ENCODE measurements around the gene UBAP2.

Gene UBAP2

GRCh38 chr9:34072868-34073590 lies 24.3 kb upstream of the UBAP2 start:
- no peaks in the 10 kb centered on the region for H3K27me3 ChIP-seq (ENCODE audit: control insufficient read depth in 3 of 3, insufficient read depth in 3 of 3, low read depth in 1 of 3, low read length in 3 of 3)
- H3K18ac ChIP-seq (ENCODE audit: low read length) = no peak overlapping the region
- WGBS, 2 donors (ENCODE audit: extremely low coverage in 2 of 2, insufficient read length in 2 of 2, insufficient replicate concordance in 1 of 2) = no CpG with 5 or more reads among the region's 5 CpGs
- no peak overlapping the region for H2BK120ac ChIP-seq (ENCODE audit: low read depth, low read length)
- H3K23ac ChIP-seq (ENCODE audit: low read depth, low read length, poor library complexity) = no peak overlapping the region
- H3K4me2 ChIP-seq (ENCODE audit: insufficient read depth, low read length, poor library complexity, severe bottlenecking) = no peak overlapping the region
- H3K4me3 ChIP-seq (ENCODE audit: low read length in 2 of 2) = no peak overlapping the region
- H3K4ac ChIP-seq (ENCODE audit: low read length) = no peak overlapping the region
- H3K27ac ChIP-seq (replicated peaks; ENCODE audit: low read length) = no peak overlapping the region
- no peak overlapping the region for H4K8ac ChIP-seq (ENCODE audit: low read depth, low read length)
- H3K9ac ChIP-seq (ENCODE audit: low read depth, low read length, poor library complexity) = no peak overlapping the region
- H2BK15ac ChIP-seq (ENCODE audit: low read length) = no peak overlapping the region
- no peaks in the 10 kb centered on the region for H3K4me1 ChIP-seq (ENCODE audit: control insufficient read depth in 2 of 2, insufficient read depth in 1 of 2, low read depth in 1 of 2, low read length in 2 of 2)
- no peak overlapping the region for H4K91ac ChIP-seq (ENCODE audit: low read depth, low read length, poor library complexity)
- no peak overlapping the region for H2BK5ac ChIP-seq (ENCODE audit: low read length)
- H2AFZ ChIP-seq (ENCODE audit: low read length) = peak overlapping the region; percentile 74
- no peak for DNase-seq (ENCODE audit: low spot score)
- no peaks in the 10 kb centered on the region for H3K9me3 ChIP-seq (replicated peaks in 1 of 2; ENCODE audit: control insufficient read depth in 2 of 2, insufficient read depth in 1 of 2, low read depth in 1 of 2, low read length in 2 of 2)
- H3K14ac ChIP-seq (ENCODE audit: low read length) = no peak overlapping the region
- H2AK5ac ChIP-seq (ENCODE audit: low read depth, low read length) = no peak overlapping the region
- H2BK12ac ChIP-seq (ENCODE audit: low read length) = no peak overlapping the region
- H3K79me1 ChIP-seq (ENCODE audit: low read depth, low read length) = no peaks in the 10 kb centered on the region
- H3K36me3 ChIP-seq (replicated peaks in 1 of 2; ENCODE audit: control insufficient read depth in 2 of 2, insufficient read depth in 2 of 2, low read length in 2 of 2) = no peaks in the 10 kb centered on the region

- Histone ChIP-seq H2BK12ac (ENCODE audit: low read length) (no peak overlapping the region), H3K23ac (ENCODE audit: low read depth, low read length, poor library complexity) (no peak overlapping the region), H3K27ac (replicated peaks; ENCODE audit: low read length) (no peak overlapping the region), H3K9ac (ENCODE audit: low read depth, low read length, poor library complexity) (no peak overlapping the region), H2AK5ac (ENCODE audit: low read depth, low read length) (no peak overlapping the region), H3K4me3 (ENCODE audit: low read length in 2 of 2) (no peak overlapping the region), H3K4me2 (ENCODE audit: insufficient read depth, low read length, poor library complexity, severe bottlenecking) (no peak overlapping the region), H3K4me1 (ENCODE audit: control insufficient read depth in 2 of 2, insufficient read depth in 1 of 2, low read depth in 1 of 2, low read length in 2 of 2) (no peaks in the 10 kb centered on the region), H2BK5ac (ENCODE audit: low read length) (no peak overlapping the region), H3K36me3 (replicated peaks in 1 of 2; ENCODE audit: control insufficient read depth in 2 of 2, insufficient read depth in 2 of 2, low read length in 2 of 2) (no peaks in the 10 kb centered on the region), H3K18ac (ENCODE audit: low read length) (no peak overlapping the region), H2BK120ac (ENCODE audit: low read depth, low read length) (no peak overlapping the region), H3K14ac (ENCODE audit: low read length) (no peak overlapping the region), H2AFZ (ENCODE audit: low read length) (peak overlapping the region; percentile 74), H4K8ac (ENCODE audit: low read depth, low read length) (no peak overlapping the region), H3K9me3 (replicated peaks in 1 of 2; ENCODE audit: control insufficient read depth in 2 of 2, insufficient read depth in 1 of 2, low read depth in 1 of 2, low read length in 2 of 2) (no peaks in the 10 kb centered on the region), H2BK15ac (ENCODE audit: low read length) (no peak overlapping the region), H4K91ac (ENCODE audit: low read depth, low read length, poor library complexity) (no peak overlapping the region), H3K4ac (ENCODE audit: low read length) (no peak overlapping the region), H3K27me3 (ENCODE audit: control insufficient read depth in 3 of 3, insufficient read depth in 3 of 3, low read depth in 1 of 3, low read length in 3 of 3) (no peaks in the 10 kb centered on the region), H3K79me1 (ENCODE audit: low read depth, low read length) (no peaks in the 10 kb centered on the region)
- no peak for DNase-seq (ENCODE audit: low spot score)
- WGBS, 2 donors (ENCODE audit: extremely low coverage in 2 of 2, insufficient read length in 2 of 2, insufficient replicate concordance in 1 of 2) = no CpG with 5 or more reads among the region's 2 CpGs
Observed at GRCh38 chr9:34072410-34072809, 23.7 kb upstream of the UBAP2 start.

DNA sequence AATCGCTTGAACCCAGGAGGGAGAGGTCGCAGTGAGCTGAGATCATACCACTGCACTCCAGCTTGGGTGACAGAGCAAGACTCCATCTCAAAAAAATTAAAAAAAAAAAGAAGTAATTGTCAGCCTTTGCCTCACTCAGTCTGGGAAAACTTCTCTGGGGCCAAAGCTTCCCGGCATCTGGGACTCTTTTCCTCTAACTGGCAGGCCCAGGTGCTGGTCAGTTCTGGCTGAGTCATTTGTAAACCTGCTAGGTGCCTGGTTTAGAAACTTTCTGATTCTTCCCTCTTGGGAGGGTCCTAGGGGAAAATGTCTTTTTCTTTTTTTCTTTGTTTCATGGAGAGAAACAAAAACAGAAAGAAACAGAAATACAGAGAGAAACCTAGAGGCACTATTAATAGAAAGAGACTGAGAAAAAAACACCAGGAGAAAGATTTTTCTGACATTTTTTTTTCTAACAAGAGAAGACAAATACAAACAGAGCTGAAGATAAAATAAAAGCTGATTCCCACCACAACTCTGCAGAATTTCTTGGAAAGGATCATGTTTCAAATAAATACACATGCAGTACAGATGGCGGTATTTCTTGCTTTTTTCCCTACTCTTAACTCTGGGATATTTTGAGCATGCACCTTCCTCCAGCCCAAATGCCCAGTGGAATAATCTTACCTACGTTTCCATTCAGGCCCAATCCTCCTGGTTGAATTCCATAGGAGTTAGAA lies 22.1 kb upstream of the UBAP2 start:
- H3K4ac ChIP-seq (ENCODE audit: low read length) = no peak overlapping the region
- H3K4me1 ChIP-seq (ENCODE audit: control insufficient read depth in 2 of 2, insufficient read depth in 1 of 2, low read depth in 1 of 2, low read length in 2 of 2) = no peaks in the 10 kb centered on the region
- H2BK12ac ChIP-seq (ENCODE audit: low read length) = no peak overlapping the region
- no peak overlapping the region for H3K18ac ChIP-seq (ENCODE audit: low read length)
- no peaks in the 10 kb centered on the region for H3K79me1 ChIP-seq (ENCODE audit: low read depth, low read length)
- no peak overlapping the region for H3K4me3 ChIP-seq (ENCODE audit: low read length in 2 of 2)
- H3K9me3 ChIP-seq (replicated peaks in 1 of 2; ENCODE audit: control insufficient read depth in 2 of 2, insufficient read depth in 1 of 2, low read depth in 1 of 2, low read length in 2 of 2) = no peaks in the 10 kb centered on the region
- H3K4me2 ChIP-seq (ENCODE audit: insufficient read depth, low read length, poor library complexity, severe bottlenecking) = no peak overlapping the region
- H2AK5ac ChIP-seq (ENCODE audit: low read depth, low read length) = no peak overlapping the region
- no peak overlapping the region for H3K9ac ChIP-seq (ENCODE audit: low read depth, low read length, poor library complexity)
- no peak overlapping the region for H3K14ac ChIP-seq (ENCODE audit: low read length)
- DNase-seq (ENCODE audit: low spot score) = no peak
- no peak overlapping the region for H4K8ac ChIP-seq (ENCODE audit: low read depth, low read length)
- H4K91ac ChIP-seq (ENCODE audit: low read depth, low read length, poor library complexity) = no peak overlapping the region
- H2BK5ac ChIP-seq (ENCODE audit: low read length) = no peak overlapping the region
- H2BK120ac ChIP-seq (ENCODE audit: low read depth, low read length) = no peak overlapping the region
- no peaks in the 10 kb centered on the region for H3K36me3 ChIP-seq (replicated peaks in 1 of 2; ENCODE audit: control insufficient read depth in 2 of 2, insufficient read depth in 2 of 2, low read length in 2 of 2)
- no peak overlapping the region for H3K27ac ChIP-seq (replicated peaks; ENCODE audit: low read length)
- H2BK15ac ChIP-seq (ENCODE audit: low read length) = no peak overlapping the region
- peak overlapping the region; percentile 59 for H2AFZ ChIP-seq (ENCODE audit: low read length)
- no peak overlapping the region for H3K23ac ChIP-seq (ENCODE audit: low read depth, low read length, poor library complexity)
- no peaks in the 10 kb centered on the region for H3K27me3 ChIP-seq (ENCODE audit: control insufficient read depth in 3 of 3, insufficient read depth in 3 of 3, low read depth in 1 of 3, low read length in 3 of 3)
- WGBS, 2 donors (ENCODE audit: extremely low coverage in 2 of 2, insufficient read length in 2 of 2, insufficient replicate concordance in 1 of 2) = no CpG with 5 or more reads among the region's 5 CpGs

DNA sequence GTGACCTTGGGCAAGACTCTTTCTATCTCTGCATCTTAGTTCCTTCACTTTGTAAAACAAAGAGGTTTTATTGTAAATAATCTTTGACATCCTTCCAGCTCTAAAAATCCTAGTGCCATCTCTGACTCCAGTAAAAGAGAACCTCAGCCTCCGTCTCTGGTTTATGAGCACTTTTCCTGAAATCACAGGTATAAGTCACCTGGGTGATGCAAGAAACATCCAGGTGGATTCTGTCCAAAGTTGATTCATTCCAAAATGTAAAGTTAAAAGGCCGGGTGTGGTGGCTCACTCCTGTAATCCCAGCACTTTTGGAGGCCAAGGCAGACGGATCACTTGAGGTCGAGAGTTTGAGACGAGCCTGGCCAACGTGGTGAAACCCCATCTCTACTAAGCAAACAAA lies 21.1 kb upstream of the UBAP2 start:
- H3K18ac ChIP-seq (ENCODE audit: low read length) = no peak overlapping the region
- no peak overlapping the region for H2AK5ac ChIP-seq (ENCODE audit: low read depth, low read length)
- H3K4me1 ChIP-seq (ENCODE audit: control insufficient read depth in 2 of 2, insufficient read depth in 1 of 2, low read depth in 1 of 2, low read length in 2 of 2) = no peaks in the 10 kb centered on the region
- DNase-seq (ENCODE audit: low spot score) = no peak
- H2BK5ac ChIP-seq (ENCODE audit: low read length) = no peak overlapping the region
- no peaks in the 10 kb centered on the region for H3K27me3 ChIP-seq (ENCODE audit: control insufficient read depth in 3 of 3, insufficient read depth in 3 of 3, low read depth in 1 of 3, low read length in 3 of 3)
- WGBS, 2 donors (ENCODE audit: extremely low coverage in 2 of 2, insufficient read length in 2 of 2, insufficient replicate concordance in 1 of 2) = no CpG with 5 or more reads among the region's 6 CpGs
- no peak overlapping the region for H2AFZ ChIP-seq (ENCODE audit: low read length)
- no peak overlapping the region for H3K4me3 ChIP-seq (ENCODE audit: low read length in 2 of 2)
- no peak overlapping the region for H3K27ac ChIP-seq (replicated peaks; ENCODE audit: low read length)
- no peak overlapping the region for H3K23ac ChIP-seq (ENCODE audit: low read depth, low read length, poor library complexity)
- H3K36me3 ChIP-seq (replicated peaks in 1 of 2; ENCODE audit: control insufficient read depth in 2 of 2, insufficient read depth in 2 of 2, low read length in 2 of 2) = no peaks in the 10 kb centered on the region
- H2BK120ac ChIP-seq (ENCODE audit: low read depth, low read length) = no peak overlapping the region
- no peaks in the 10 kb centered on the region for H3K9me3 ChIP-seq (replicated peaks in 1 of 2; ENCODE audit: control insufficient read depth in 2 of 2, insufficient read depth in 1 of 2, low read depth in 1 of 2, low read length in 2 of 2)
- no peak overlapping the region for H3K4ac ChIP-seq (ENCODE audit: low read length)
- H3K4me2 ChIP-seq (ENCODE audit: insufficient read depth, low read length, poor library complexity, severe bottlenecking) = no peak overlapping the region
- H3K79me1 ChIP-seq (ENCODE audit: low read depth, low read length) = no peaks in the 10 kb centered on the region
- no peak overlapping the region for H4K91ac ChIP-seq (ENCODE audit: low read depth, low read length, poor library complexity)
- H2BK15ac ChIP-seq (ENCODE audit: low read length) = no peak overlapping the region
- no peak overlapping the region for H2BK12ac ChIP-seq (ENCODE audit: low read length)
- no peak overlapping the region for H4K8ac ChIP-seq (ENCODE audit: low read depth, low read length)
- H3K9ac ChIP-seq (ENCODE audit: low read depth, low read length, poor library complexity) = no peak overlapping the region
- no peak overlapping the region for H3K14ac ChIP-seq (ENCODE audit: low read length)

Data from neuronal stem cell (in vitro differentiated cells).